ENCODE data around the gene VRTN. TPM values are rescaled to one million over a fixed set of nuclear protein-coding genes. Genes with fewer than 3 reads are reported as not detected.

VRTN gene
- total and polyA plus RNA-seq, 2 of the 8 experiments (the other 6 are each of a cell fraction or from before 2014, with no cell fraction given), result 133 to 148 TPM

GRCh38 chr14:74348241-74348734 is at the start of gene VRTN (continued):
- TF ChIP-seq SAP30 (IDR thresholded peaks at IDR 0.05; ENCODE audit: insufficient read depth, insufficient replicate concordance, low read length), result no peak
- peak in 1 of 2 experiments; percentile 77; a peak in 1 of 3 replicates for TF ChIP-seq POLR2A (IDR thresholded peaks at IDR 0.05; ENCODE audit: control extremely low read depth in 1 of 2, low read depth in 2 of 2, low read length in 2 of 2)
- TF ChIP-seq TBP (IDR thresholded peaks at IDR 0.05; ENCODE audit: low read depth, low read length), result peak; percentile 22; the same call in 1 of the 2 replicates
- peak; percentile 37; the same call in 1 of the 2 replicates for TF ChIP-seq POLR2AphosphoS5 (IDR thresholded peaks at IDR 0.05; ENCODE audit: low read depth, low read length)
- TF ChIP-seq PHF8 (conservative IDR thresholded peaks at IDR 0.05; ENCODE audit: low read depth, low read length), result peak; percentile 54
